SJSA1 (cell line): ENCODE results near the gene RHPN2. TPM values are rescaled to one million over a fixed set of nuclear protein-coding genes. Genes with fewer than 3 reads are reported as not detected.
"Not testable (repeated sequence)": the region's sequence is repeated elsewhere in the genome, so short reads cannot be mapped to it uniquely, and the experiment has no call there.

Experiments used
- DNase-seq, 2 experiments: peaks; one replicate each; pipeline ENCODE4 v3.0.0-alpha.2; 2015 to 2020; ENCODE audit warnings: low spot score in 2 of 2, low read depth in 1 of 2
- H3K27ac ChIP-seq: fragments of 250-450 bp; sonication (Bioruptor Pico); 2 replicates; pipeline ENCODE4 v1.5.1; 2020; ENCODE audit warnings: mild to moderate bottlenecking, moderate library complexity
- H3K27me3 ChIP-seq: fragments of 250-450 bp; sonication (Bioruptor Pico); replicated peaks from 2 replicates; pipeline ENCODE4 v1.5.1; 2020; ENCODE audit warnings: mild to moderate bottlenecking, moderate library complexity
- H3K36me3 ChIP-seq: fragments of 250-450 bp; sonication (Bioruptor Pico); 2 replicates; pipeline ENCODE4 v1.5.1; 2020; ENCODE audit warnings: mild to moderate bottlenecking
- H3K4me1 ChIP-seq: fragments of 250-450 bp; sonication (Bioruptor Pico); replicated peaks from 2 replicates; pipeline ENCODE4 v1.6.1; 2021; ENCODE audit warnings: mild to moderate bottlenecking
- H3K4me3 ChIP-seq: fragments of 250-450 bp; sonication (Bioruptor Pico); 2 replicates; pipeline ENCODE4 v1.5.1; 2020; ENCODE audit warnings: mild to moderate bottlenecking
- H3K9me3 ChIP-seq: fragments of 250-450 bp; sonication (Bioruptor Pico); replicated peaks from 2 replicates; pipeline ENCODE4 v1.5.1; 2020; ENCODE audit warnings: mild to moderate bottlenecking
- total RNA-seq: library from RNA; depleted of rRNA; stranded (reverse); fragments of >200 nt; shearing (Covaris generic); gene quantifications from 2 replicates; pipeline ENCODE4 v1.2.3, GENCODE V29; 2014; rRNA removed

RHPN2 gene
- total RNA-seq, 1 experiment from 2014 or later = 42.1 TPM

DNA sequence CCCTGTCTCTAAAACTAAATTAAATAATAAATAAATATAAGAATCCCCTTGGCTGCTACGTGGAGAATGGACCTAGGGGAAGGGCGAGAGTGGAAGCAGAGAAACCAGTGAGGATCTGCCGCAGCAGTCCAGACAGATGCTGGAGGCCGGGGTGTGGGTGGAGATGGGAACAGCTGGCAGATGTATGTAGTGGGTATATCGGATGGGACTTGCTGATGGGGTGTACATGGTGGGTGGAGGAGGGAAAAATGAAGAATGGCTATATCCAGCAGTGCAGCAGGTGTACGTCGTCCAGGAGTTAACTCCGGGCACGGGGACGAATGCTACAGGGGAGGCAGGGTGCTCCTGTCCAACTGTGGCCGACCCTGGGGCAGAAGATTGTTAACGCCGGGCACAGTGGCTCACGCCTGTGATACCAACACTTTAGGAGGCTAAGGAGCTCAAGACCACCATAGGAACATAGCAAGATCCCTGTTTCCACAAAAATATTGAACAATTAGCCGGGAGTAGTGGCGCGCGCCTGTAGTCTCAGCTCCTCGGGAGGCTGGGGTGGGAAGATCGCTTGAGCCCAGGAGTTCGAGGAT lies 93.6 kb downstream of the RHPN2 start:
- Histone ChIP-seq H3K27ac (no peak overlapping the region), H3K36me3 (peaks cover 27% of the 10 kb centered on the region), H3K9me3 (no peaks in the 10 kb centered on the region), H3K27me3 (no peaks in the 10 kb centered on the region), H3K4me3 (peak overlapping the region; percentile 49), H3K4me1 (peaks cover 3% of the 10 kb centered on the region; the same call in 1 of the 2 replicates)
- no peak for DNase-seq

DNA sequence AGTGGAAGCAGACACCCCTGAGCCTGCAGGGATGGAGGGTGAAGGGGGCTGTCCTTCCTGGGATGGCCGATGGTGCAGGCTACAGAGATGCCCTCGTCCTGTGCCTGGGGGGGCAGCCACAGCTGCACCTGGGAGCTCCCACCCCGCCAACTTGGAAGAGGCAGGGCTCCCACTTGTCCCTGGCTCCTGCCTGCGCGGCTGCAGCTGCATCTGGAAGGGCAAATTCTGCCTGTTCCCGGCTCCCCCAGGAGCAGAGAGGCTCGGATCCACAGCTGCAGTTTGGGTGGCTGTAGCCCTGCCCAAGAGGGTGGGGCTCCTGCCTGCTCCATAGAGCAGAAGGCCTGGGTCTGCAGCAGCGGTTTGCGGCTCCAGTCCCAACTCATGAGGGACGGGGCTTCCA lies 95.1 kb downstream of the RHPN2 start:
- no peaks in the 10 kb centered on the region for H3K9me3 ChIP-seq
- H3K27me3 ChIP-seq = no peaks in the 10 kb centered on the region
- H3K27ac ChIP-seq = no peak overlapping the region
- no peak for DNase-seq
- H3K4me3 ChIP-seq = no peak overlapping the region
- H3K4me1 ChIP-seq = peaks cover 3% of the 10 kb centered on the region; the same call in 1 of the 2 replicates
- H3K36me3 ChIP-seq = peaks cover 20% of the 10 kb centered on the region

DNA sequence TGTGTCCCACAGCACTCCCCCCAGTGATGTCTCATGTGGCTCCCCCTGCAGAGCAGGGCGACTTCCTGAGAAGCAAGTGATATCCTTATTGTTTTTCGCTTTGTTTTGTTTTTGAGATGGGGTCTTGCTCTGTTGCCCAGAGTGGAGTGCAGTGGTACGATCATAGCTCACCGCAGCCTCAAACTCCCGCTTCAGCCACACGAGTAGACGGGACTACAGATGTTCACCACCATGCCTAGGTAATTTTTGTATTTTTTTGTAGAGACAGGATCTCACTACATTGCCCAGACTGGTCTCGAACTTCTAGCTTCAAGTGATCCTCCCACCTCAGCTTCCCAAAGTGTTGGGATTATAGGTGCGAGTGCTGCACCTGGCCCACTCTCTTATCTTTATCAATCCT lies 97.9 kb downstream of the RHPN2 start:
- peaks cover 38% of the 10 kb centered on the region for H3K36me3 ChIP-seq
- DNase-seq = no peak
- no peaks in the 10 kb centered on the region for H3K9me3 ChIP-seq
- H3K4me1 ChIP-seq = no peaks in the 10 kb centered on the region
- H3K4me3 ChIP-seq = no peak overlapping the region
- no peak overlapping the region for H3K27ac ChIP-seq
- no peaks in the 10 kb centered on the region for H3K27me3 ChIP-seq

DNA sequence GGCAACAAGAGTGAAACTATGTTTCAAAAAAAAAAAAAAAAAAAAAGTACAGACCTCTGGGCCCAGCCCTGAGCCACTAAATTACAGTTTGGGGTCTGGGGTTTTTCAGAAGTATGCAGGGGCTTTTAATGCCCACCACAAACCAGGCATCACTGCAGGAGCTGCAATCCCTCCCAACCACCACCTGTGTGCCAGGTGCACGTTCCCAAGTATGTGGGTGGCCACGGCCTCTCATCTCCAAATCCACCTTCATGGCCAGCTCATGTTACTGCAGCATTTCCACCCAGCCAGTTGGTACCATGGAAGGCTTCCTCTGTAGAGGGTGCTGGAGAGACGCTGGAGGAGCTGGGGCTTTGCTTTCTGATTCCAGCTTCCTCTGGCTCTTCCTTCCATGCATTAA lies 119.4 kb downstream of the RHPN2 start:
- Histone ChIP-seq H3K9me3 (no peaks in the 10 kb centered on the region), H3K27me3 (no peaks in the 10 kb centered on the region), H3K27ac (no peak overlapping the region), H3K4me1 (no peaks in the 10 kb centered on the region), H3K36me3 (peaks cover 32% of the 10 kb centered on the region), H3K4me3 (no peak overlapping the region)
- no peak for DNase-seq

GRCh38 chr19:32941273-32941672 lies 123.4 kb downstream of the RHPN2 start:
- H3K27ac ChIP-seq = not testable (repeated sequence)

DNA sequence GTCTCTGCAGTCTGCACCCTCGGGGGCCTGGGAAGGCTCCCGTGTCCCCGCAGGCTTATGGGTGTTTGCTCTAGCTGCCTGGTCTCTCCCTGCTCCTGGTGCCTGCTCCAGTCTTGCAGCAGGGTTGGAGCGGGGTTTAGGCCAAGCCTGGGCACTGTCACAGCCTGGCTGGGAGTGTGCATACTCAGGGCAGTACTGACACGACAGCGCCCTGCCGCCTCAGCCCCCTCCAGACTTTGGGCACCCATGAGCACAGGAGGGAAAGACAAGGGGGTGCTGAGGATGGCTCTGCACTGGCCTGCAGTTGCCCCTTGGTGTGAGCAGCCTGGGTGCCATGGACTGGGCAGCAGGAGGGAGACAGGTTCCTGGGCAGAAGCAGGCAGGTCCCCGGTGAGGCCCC lies 128.6 kb downstream of the RHPN2 start:
- peaks cover 20% of the 10 kb centered on the region for H3K36me3 ChIP-seq
- H3K4me3 ChIP-seq = no peak overlapping the region
- no peak overlapping the region for H3K27ac ChIP-seq
- no peaks in the 10 kb centered on the region for H3K4me1 ChIP-seq
- DNase-seq = no peak
- no peaks in the 10 kb centered on the region for H3K9me3 ChIP-seq
- H3K27me3 ChIP-seq = no peaks in the 10 kb centered on the region

More at GRCh38 chr19:32941273-32941672, 123.4 kb downstream of the RHPN2 start:
- H3K9me3 ChIP-seq, H3K4me1 ChIP-seq, DNase-seq, H3K4me3 ChIP-seq, H3K27me3 ChIP-seq: not testable (repeated sequence)
- peaks cover 24% of the 10 kb centered on the region for H3K36me3 ChIP-seq

GRCh38 chr19:32935629-32936028 lies 129.1 kb downstream of the RHPN2 start:
- no peak overlapping the region for H3K27ac ChIP-seq
- H3K36me3 ChIP-seq = peaks cover 21% of the 10 kb centered on the region
- no peaks in the 10 kb centered on the region for H3K27me3 ChIP-seq
- DNase-seq = no peak
- no peaks in the 10 kb centered on the region for H3K4me1 ChIP-seq
- H3K4me3 ChIP-seq = no peak overlapping the region
- no peaks in the 10 kb centered on the region for H3K9me3 ChIP-seq

GRCh38 chr19:32933571-32933970 lies 131.1 kb downstream of the RHPN2 start:
- DNase-seq = no peak
- H3K27ac ChIP-seq = no peak overlapping the region
- H3K4me1 ChIP-seq = no peaks in the 10 kb centered on the region
- H3K36me3 ChIP-seq = peaks cover 27% of the 10 kb centered on the region
- no peaks in the 10 kb centered on the region for H3K9me3 ChIP-seq
- H3K4me3 ChIP-seq = no peak overlapping the region
- no peaks in the 10 kb centered on the region for H3K27me3 ChIP-seq

- 0 out of 2 replicates have a peak, but pooled peaks cover 4% of the 10 kb centered on the region for H3K9me3 ChIP-seq
Measured at GRCh38 chr19:32930567-32930966, 134.1 kb downstream of the RHPN2 start.

DNA sequence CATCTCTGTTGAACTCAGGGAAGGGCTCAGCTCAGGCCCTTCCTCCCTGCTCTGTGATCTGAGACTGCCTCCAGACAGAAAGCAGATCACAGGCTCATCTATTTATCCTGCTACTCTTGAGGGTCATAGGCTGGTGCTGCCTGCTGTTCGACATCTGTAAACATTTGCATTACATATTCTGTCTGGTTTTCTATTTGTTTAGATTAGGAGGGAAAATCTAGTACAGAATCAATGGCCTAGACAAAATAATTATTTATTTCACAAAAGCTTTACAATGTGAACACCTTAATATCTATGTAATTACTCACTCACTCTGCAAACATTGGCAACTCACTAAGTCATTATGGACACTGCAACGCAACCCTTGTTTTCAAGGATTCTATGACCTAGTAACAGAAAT lies 135.9 kb downstream of the RHPN2 start:
- no peak overlapping the region for H3K4me3 ChIP-seq
- DNase-seq = no peak
- H3K4me1 ChIP-seq = no peaks in the 10 kb centered on the region
- H3K9me3 ChIP-seq = 0 out of 2 replicates have a peak, but pooled peaks cover 4% of the 10 kb centered on the region
- H3K27me3 ChIP-seq = no peaks in the 10 kb centered on the region
- peaks cover 41% of the 10 kb centered on the region for H3K36me3 ChIP-seq
- H3K27ac ChIP-seq = no peak overlapping the region

More at GRCh38 chr19:32930567-32930966, 134.1 kb downstream of the RHPN2 start:
- H3K4me3 ChIP-seq = no peak overlapping the region
- no peaks in the 10 kb centered on the region for H3K27me3 ChIP-seq
- H3K4me1 ChIP-seq = no peaks in the 10 kb centered on the region
- peaks cover 38% of the 10 kb centered on the region for H3K36me3 ChIP-seq
- no peak for DNase-seq
- no peak overlapping the region for H3K27ac ChIP-seq

Other genes starting within 250 kb of the RHPN2 start
- gene SLC7A9, start 195.1 kb downstream of the RHPN2 start, total RNA-seq = not detected in 2 replicates
- gene CEP89, start 92.9 kb downstream of the RHPN2 start, total RNA-seq = 15.3 and 15.9 TPM in 2 replicates
- gene FAAP24, start 92.6 kb downstream of the RHPN2 start, total RNA-seq = 1.8 and 3.3 TPM in 2 replicates
- 12.1 and 18.3 TPM in 2 replicates for gene GPATCH1, start 16.3 kb upstream of the RHPN2 start, total RNA-seq
- not detected in 2 replicates for gene WDR88, start 67.2 kb upstream of the RHPN2 start, total RNA-seq
- 2.1 and 2.9 TPM in 2 replicates for gene LRP3, start 129.4 kb upstream of the RHPN2 start, total RNA-seq
- gene SLC7A10, start 161.0 kb upstream of the RHPN2 start, total RNA-seq = not detected in 2 replicates
- 0.13 TPM in 1 of 2 replicates, not detected in the other for gene CEBPA, start 237.6 kb upstream of the RHPN2 start, total RNA-seq